Limb (tissue), 2 donors: ENCODE measurements around the gene RBM24.

ENCODE experiments used
- DNase-seq, 2 donors: peaks; one replicate each; pipeline ENCODE4 v3.0.0-alpha.2; 2016; ENCODE audit errors: extremely low spot score in 2 of 2

The RBM24 gene

GRCh38 chr6:17281100-17281496 lies at the start of gene RBM24:
RBM24 (plus strand) TSS chr6:17281361; CDS start chr6:17281582, 221 bp downstream.
- DNase-seq, result peak; percentile 60 to 80

GRCh38 chr6:17233531-17233930 lies 47.6 kb upstream of the RBM24 start:
- DNase-seq, result no peak

- DNase-seq, result no peak
Measured at GRCh38 chr6:17237246-17237645, 43.9 kb upstream of the RBM24 start.

GRCh38 chr6:17239260-17239659 lies 41.9 kb upstream of the RBM24 start:
- DNase-seq, result no peak

GRCh38 chr6:17240803-17241500 lies 40.2 kb upstream of the RBM24 start:
- no peak for DNase-seq

- DNase-seq, result no peak
Measured at GRCh38 chr6:17242087-17242486, 39.1 kb upstream of the RBM24 start.

- DNase-seq, result no peak
Measured at GRCh38 chr6:17250237-17250636, 30.9 kb upstream of the RBM24 start.

- DNase-seq, result no peak
Measured at GRCh38 chr6:17251953-17252352, 29.2 kb upstream of the RBM24 start.

- DNase-seq, result no peak
Measured at GRCh38 chr6:17258749-17259148, 22.4 kb upstream of the RBM24 start.

GRCh38 chr6:17265570-17265969 lies 15.6 kb upstream of the RBM24 start:
- no peak for DNase-seq

- DNase-seq, result no peak
Measured at GRCh38 chr6:17267566-17267965, 13.6 kb upstream of the RBM24 start.

- DNase-seq, result no peak
Measured at GRCh38 chr6:17268114-17268513, 13.0 kb upstream of the RBM24 start.

GRCh38 chr6:17269840-17270239 lies 11.3 kb upstream of the RBM24 start:
- no peak for DNase-seq

GRCh38 chr6:17271628-17272027 lies 9.5 kb upstream of the RBM24 start:
- DNase-seq, result no peak

GRCh38 chr6:17276766-17277165 lies 4.4 kb upstream of the RBM24 start:
- no peak for DNase-seq

- no peak for DNase-seq
Measured at GRCh38 chr6:17277256-17277655, 3.9 kb upstream of the RBM24 start.

GRCh38 chr6:17278289-17279063 lies 2.7 kb upstream of the RBM24 start:
- no peak for DNase-seq

- no peak for DNase-seq
Measured at GRCh38 chr6:17280138-17280537, 1.0 kb upstream of the RBM24 start.

- DNase-seq, result peak; percentile 36 to 81
Measured at GRCh38 chr6:17280552-17281090, 540 bp upstream of the RBM24 start.

- DNase-seq, result peak in 1 of 2 donors; percentile 56
Measured at GRCh38 chr6:17281497-17282481, 628 bp downstream of the RBM24 start.

- DNase-seq, result no peak
Measured at GRCh38 chr6:17283074-17283473, 1.9 kb downstream of the RBM24 start.
